Anterior cingulate cortex (tissue), 58 donors: ENCODE results near the gene ZNF860.
A peak's percentile ranks its signal among the peaks of the same experiment; 100 is the strongest.
"Not testable (repeated sequence)": the region's sequence is repeated elsewhere in the genome, so short reads cannot be mapped to it uniquely, and the experiment has no call there.

Experiments used
- DNase-seq, 58 donors: peaks; one replicate each; lab custom pipeline; 2025; lab: John Stamatoyannopoulos, UW

The ZNF860 gene

GRCh38 chr3:31992995-31993394 lies 11.4 kb downstream of the ZNF860 start:
- DNase-seq = not testable (repeated sequence)

GRCh38 chr3:31993843-31994242 lies 12.3 kb downstream of the ZNF860 start:
- DNase-seq = no peak

- DNase-seq = not testable (repeated sequence)
Measured at GRCh38 chr3:31995026-31995425, 13.5 kb downstream of the ZNF860 start.

GRCh38 chr3:31996195-31996594 lies 14.6 kb downstream of the ZNF860 start:
- no peak for DNase-seq

- DNase-seq = no peak
Measured at GRCh38 chr3:31997500-31997899, 15.9 kb downstream of the ZNF860 start.

- no peak for DNase-seq
Measured at GRCh38 chr3:31999907-32000439, 18.4 kb downstream of the ZNF860 start.

- no peak for DNase-seq
Measured at GRCh38 chr3:32000877-32001276, 19.3 kb downstream of the ZNF860 start.

- no peak for DNase-seq
Measured at GRCh38 chr3:32002561-32003368, 21.2 kb downstream of the ZNF860 start.

- no peak for DNase-seq
Measured at GRCh38 chr3:32003380-32003779, 21.8 kb downstream of the ZNF860 start.

- DNase-seq = no peak
Measured at GRCh38 chr3:32004113-32004765, 22.7 kb downstream of the ZNF860 start.

GRCh38 chr3:32009101-32009500 lies 27.6 kb downstream of the ZNF860 start:
- DNase-seq = no peak

- no peak for DNase-seq
Measured at GRCh38 chr3:32009957-32010356, 28.4 kb downstream of the ZNF860 start.

GRCh38 chr3:32010699-32011098 lies 29.1 kb downstream of the ZNF860 start:
- not testable (repeated sequence) for DNase-seq

GRCh38 chr3:32015638-32016037 lies 34.1 kb downstream of the ZNF860 start:
- DNase-seq = not testable (repeated sequence)

- DNase-seq = no peak
Measured at GRCh38 chr3:32017286-32017685, 35.7 kb downstream of the ZNF860 start.

- peak in 2 of 58 donors; percentile 16 to 42 for DNase-seq
Measured at GRCh38 chr3:32018757-32019564, 37.4 kb downstream of the ZNF860 start.

- DNase-seq = no peak
Measured at GRCh38 chr3:32021155-32021554, 39.6 kb downstream of the ZNF860 start.

- DNase-seq = no peak
Measured at GRCh38 chr3:32021748-32022147, 40.2 kb downstream of the ZNF860 start.

GRCh38 chr3:32022947-32023346 lies 41.4 kb downstream of the ZNF860 start:
- no peak for DNase-seq

- no peak for DNase-seq
Measured at GRCh38 chr3:32026593-32026992, 45.0 kb downstream of the ZNF860 start.

- DNase-seq = no peak
Measured at GRCh38 chr3:32037932-32038267, 56.4 kb downstream of the ZNF860 start.
